ENCODE data around the gene TSPAN5.

The TSPAN5 gene

DNA sequence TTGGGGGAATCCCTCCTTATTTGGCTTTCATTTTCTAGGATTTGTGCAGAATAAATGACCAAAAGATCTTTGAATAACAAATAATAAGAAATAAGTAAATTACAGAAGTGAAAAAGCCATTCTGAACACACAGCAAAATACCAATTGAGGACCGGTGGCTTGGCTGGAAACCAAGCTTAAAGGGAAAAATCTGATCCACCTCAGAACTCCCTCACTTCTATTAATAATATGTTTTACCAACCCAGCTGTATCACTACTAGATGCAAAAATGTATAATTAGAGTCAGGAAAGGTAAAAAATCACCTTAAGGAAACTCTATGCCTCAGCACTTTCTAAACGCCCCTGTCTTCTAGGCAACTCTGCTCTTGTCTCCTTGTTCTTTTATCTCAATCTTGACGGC, 77.3 kb downstream of the TSPAN5 start:
- no peak for DNase-seq

DNA sequence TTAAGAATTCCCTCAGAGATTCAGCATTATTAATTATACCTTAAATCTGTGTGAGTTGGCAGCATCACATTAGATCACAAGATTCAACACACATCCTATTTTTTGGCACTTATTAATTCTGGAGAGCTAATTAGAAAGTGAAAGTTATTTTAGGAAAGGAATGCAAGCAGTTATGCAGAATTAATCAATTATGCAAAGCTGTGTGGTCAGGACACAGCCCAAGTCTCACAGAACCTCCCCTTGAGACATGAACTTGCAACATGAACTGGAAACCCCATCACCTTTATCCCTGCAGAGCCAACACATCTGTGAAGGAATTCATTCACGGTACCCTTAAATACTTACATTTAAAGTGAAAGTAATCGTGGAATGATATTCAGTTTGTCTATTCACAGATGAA, 80.5 kb downstream of the TSPAN5 start:
- DNase-seq: no peak

DNA sequence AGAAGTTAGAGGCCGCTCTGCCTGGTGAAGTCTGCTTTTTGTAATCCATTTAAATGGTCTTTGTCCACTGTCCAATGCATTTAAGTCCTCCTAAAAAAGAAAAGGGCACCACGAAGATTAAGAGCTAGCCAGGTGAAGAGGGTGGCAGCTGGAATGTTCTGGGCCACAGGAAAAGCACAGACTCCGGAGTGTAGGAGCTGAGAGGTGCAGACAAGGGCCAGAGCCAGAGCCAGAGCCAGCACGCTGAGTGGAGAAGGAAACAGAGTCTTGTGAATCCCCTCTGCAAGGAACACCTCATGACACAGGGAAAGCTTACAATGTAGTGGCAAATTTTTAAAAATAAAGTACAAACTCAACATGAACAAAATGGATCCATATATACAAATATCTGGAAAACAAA, 83.6 kb downstream of the TSPAN5 start:
- DNase-seq: no peak

DNA sequence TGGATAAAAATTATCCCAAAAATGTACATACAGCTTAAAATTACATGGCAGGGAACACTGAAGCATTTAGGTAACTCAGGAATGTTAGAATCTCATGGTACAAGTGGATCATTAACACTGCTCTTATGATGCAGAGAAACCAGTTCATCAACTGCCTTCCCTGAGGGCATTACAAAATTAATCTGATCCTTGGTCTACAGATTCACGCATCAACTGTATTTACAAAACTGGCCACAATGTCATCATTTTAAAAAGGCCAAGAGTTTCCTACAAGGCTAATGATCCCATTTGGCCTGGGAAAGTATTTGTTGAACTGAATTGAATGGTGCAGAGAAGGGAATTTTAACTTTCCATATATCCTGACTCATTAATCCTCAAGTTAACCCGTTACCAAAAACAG, 84.6 kb downstream of the TSPAN5 start:
- DNase-seq: no peak

DNA sequence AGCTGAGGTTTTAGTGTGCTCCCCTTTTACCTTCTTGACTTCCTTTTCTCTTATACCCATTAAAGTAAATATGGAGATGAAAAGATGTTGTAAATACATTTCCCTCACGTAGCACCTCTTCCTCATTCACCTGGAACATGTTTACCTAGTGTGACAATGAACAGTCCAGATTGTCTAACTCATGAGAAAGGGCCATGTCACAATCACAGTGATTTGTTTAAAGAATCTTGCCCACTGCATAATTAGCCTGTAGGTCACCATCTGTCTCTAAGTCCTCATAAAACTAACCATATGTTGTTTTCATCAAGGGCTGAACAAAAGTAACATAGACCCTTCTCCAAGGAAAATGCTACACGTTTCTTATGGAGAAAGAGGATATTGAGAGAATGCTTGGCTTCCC, 85.7 kb downstream of the TSPAN5 start:
- DNase-seq: no peak

DNA sequence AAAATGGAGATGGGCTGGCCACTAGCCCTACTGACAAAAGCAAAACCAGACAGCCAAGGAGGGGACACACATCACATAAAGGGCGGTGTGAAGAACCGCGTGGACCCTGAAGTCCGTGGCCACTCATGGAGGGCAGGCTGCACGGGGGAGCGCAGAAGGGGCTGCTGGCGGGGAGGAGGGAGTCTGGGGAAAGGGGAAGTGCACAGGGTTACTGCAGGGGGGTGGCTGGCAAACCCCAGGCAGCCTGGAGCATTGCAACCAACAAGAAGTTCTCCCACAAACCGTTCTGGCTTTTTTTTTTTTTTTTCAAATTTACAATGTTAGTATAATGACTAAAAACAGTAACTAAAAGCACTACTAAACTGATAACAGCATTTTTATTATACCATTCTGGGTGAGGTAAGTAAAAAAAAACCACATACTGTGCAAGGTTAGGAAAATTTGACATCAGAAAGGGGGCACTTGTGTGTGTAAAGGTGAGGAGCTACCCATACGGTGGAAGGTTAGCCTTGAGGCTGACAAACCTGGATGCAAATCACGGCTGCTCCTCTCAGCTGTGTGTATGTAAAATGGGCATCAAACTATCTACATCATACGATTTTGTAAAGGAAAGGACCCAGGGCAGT, 87.1 kb downstream of the TSPAN5 start:
- DNase-seq: no peak

DNA sequence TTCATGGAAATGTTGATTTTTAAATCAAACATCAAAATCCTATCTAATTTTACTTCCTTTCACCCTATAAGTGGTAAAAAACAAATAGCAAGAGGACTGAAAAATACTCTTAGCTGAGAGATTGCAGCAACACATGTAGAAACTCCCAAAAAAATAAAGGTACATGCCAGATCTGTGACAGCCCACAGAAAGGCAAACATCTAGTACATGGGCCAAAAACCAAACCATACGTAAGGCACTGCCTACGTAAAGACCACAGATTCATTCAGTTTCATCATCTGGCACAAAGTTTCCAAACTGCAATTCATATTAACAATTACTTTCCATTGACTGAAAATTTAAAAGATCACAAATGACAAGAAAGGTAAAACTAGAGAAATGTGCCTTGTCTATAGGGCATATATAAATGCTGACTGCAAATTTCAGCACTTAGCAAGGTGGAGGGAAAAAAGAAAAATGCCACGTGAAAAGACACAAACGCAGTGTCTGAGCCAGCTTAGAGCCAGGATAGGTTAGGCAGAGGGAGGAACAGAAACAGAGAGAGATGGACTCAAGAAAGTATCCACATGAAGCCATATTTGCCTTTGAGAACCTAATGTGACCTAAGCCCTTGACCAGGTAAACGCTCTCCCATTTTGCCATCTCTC, 88.1 kb downstream of the TSPAN5 start:
- no peak for DNase-seq

DNA sequence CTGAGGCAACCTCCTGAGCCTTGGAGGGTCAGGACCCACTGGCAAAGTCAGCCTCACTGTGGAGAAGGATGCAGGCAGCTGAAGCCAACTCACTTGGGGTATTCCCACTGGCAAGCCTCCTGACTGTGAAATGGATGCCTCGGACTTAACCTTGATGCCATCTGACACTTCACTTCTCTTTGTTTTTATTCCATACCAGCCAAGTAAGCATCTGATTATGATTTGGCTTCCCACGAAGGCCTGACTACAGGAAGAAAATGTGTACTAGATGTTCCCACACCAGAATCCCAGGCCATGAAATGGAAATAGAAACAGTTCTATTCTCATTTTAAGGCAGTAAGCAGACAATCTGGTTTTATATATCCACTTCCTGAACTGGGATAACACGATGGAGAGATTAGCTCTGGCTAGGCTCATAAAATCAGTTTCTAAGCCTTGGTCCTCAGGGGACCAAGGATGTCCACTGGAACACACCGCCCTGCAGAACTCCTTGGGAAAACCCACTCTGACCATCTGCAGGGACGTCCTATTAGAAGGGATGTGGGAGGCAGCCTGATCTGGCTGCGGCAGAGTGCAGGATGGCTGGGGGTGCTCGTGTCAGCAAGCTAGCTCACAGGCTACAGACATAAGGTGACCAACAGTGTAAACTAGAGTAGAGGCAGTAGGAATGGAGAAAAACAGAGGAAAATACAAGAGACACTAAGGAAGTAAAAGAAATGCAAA, 89.3 kb downstream of the TSPAN5 start:
- DNase-seq: no peak

DNA sequence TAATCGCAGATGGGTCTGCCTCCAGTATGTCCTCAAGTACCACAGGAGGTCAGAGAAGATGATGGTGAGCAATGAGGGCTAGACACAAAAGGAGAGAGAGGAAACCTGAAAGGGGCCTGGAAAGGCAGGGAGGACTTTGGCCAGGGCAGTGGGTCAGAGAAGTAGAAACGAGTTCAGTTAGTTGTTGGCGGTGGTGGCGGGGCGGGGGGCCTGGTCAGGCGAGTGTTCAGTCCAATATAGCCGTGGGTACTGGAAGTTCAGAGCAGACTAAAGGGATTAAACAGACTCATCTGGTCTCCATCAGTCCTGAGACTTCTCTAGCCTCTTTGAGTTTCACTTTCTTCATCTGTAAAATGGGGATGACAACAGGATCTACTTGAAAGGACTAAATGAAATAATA, 90.8 kb downstream of the TSPAN5 start:
- no peak for DNase-seq

DNA sequence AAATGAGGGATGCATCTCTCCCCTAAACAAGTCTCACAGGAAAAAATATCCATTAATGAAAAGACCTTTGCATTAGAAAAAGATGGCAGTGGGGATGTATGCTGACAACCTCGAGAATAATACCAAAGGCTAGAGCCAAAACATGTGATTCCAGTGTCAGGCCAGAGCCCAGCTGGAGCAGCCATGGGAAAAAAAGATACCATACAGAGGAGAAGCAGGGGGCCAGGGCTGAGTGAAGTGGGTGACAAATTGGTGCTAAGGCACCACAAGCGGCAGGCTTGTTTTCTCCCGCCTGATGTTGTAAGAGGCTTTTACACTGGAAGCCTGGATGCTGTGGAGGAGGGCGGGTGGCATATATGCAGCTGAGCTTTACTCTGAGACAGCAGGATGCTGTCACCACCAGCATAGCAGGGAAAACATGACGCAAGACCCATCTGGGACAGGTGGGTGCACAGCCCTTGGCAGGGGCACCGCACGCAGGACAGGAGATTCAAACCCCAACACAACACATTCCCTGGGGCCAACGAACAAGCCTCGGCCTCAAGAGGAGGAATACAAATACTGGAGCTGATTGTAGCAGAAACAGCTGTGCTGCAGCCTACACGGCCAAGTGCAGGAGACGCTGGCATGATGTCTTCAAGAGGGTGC, 91.9 kb downstream of the TSPAN5 start:
- DNase-seq: no peak

DNA sequence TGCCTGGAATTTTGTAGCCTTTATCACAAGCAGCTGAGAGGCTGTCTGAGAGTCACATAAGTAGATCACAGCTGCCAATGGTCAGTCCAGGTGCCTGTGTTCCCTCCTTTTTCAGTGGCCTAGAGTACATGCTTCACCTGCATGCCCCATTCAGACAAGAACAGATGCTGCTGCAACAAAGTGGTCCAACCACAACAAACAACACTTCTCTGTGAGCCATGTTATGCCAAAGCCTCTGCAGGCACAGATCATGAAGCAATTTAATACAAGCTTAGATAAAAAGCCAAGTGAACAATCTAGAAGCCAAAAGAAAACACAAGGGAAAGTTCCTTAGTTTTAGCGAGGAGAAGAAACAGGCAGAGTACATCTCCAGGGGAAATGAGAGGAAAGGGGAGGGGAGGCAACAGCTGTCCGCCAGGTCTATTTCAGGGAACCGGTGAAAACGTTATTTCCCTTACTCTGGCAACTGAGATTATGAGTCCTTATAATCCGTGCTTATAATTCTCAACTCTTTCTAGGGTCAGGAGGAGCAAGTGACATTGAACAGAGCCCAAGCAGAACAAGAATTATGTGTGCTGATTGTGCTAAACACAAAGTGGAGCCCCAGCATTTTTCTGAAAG, 92.6 kb downstream of the TSPAN5 start:
- no peak for DNase-seq

DNA sequence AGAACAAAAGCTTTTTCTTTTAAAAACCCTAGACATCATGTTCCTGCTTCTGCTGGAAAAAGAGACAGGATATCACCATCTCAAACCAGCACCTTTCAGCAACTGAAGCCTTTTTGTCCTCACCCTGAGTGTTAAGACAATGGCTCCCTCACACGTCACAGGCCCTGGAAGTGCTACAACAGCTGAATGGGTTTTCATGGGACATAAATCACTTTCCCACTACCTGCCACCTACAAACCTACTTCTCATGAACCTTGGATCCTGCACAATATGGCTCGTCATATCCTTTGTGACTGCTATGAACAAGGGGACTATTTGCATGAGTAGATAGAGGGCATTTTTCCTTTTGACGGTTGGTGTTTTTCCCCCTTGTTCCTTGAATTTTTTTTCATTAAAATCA, 93.6 kb downstream of the TSPAN5 start:
- no peak for DNase-seq

DNA sequence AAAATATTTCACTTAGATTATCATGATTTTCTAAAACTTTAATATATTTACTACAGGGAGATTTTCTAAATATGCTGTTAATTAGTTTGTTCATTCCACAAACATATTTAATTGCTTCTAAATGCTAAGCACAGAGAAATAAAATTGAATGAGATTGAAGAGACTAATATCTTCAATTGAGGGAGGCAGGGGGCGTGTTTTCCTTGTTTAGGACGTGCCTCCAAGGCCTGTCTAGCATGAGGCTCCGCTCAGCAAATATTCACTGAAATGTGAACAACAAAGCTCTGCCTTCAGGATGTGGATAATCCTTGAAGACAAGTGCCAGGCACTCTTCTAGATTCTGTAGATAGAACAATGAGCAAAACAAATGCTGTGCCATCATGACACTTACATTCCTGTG, 98.1 kb downstream of the TSPAN5 start:
- DNase-seq: no peak

DNA sequence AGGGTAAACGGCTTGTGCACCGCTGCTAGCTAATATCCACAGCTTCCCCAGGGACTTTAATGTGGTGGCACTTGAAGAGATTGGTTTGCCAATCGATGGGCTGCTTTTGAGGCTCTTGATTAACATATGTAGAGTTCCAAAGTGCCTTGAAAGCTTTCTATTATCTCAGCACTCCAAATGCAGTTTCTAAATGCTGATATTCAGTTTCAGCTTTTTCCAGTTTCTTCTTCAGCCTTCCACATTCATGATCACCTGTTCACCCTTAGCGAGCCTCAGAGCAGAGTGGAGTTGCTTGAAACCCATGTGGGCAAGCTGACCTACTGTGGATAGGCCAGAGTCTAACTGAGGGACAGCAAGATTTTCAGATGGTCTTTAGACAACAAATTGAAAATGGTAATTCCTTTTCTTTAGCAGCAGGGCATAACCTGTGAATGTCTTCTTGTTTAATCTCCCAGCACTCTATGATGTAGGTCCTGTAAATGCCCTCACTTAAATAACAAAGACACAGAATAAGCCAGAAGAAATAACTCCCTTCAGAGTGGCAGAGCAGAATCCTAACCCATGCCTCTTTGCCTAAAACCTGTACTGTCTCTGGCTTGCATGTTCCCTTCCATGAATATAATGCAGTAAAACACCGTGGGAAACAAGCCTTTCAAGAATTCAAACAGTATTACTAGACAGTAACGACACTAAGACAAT, 99.8 kb downstream of the TSPAN5 start:
- DNase-seq: no peak

DNA sequence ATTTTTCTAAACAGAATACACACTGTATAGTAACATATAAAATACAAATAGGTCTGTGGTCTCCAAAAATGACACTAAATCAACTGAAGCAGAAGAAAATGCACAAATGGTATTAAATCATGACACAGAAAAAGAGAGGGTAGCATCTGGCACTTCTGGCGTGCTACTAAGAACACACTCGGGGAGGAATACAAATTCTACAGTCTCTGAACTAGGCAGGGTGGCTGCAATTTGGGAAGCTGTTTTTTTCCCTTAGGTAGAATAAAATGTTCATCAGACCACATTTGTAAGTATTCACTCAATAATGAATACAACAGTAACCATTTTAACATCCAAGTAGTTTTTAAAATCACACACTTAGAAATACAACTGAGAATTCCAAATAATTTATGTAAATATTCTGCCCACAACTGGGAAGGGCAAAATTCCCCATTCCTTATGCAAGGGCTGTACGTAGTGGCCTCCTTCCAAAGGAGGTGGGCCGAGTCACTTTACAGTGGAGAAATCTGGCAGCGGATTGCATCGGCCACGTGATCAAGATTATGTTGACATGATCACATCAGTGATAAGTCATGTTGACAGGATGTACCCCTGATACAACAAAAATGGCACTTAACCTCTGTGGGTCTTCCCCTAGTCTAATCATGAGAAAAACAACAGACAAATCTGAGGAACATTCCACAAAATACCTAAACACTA, 101.1 kb downstream of the TSPAN5 start:
- no peak for DNase-seq

DNA sequence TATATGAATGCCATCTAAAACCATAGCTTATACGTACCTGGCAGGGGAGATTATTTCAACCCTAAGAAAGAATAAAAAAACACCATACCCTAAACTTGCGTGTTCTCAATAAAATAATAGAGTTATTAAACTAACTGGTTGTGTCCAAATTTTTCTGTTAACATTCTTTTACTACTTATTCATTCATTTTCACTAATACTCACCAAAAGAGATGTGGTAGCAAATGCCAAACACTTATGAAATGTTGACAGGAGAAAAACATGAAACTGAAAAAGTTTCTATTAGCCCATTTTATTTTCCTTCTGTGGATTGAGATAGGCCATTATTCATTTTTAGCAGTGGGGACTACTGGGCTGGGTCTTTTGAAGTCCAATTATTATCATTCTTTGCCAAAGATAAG, 102.0 kb downstream of the TSPAN5 start:
- DNase-seq: no peak

DNA sequence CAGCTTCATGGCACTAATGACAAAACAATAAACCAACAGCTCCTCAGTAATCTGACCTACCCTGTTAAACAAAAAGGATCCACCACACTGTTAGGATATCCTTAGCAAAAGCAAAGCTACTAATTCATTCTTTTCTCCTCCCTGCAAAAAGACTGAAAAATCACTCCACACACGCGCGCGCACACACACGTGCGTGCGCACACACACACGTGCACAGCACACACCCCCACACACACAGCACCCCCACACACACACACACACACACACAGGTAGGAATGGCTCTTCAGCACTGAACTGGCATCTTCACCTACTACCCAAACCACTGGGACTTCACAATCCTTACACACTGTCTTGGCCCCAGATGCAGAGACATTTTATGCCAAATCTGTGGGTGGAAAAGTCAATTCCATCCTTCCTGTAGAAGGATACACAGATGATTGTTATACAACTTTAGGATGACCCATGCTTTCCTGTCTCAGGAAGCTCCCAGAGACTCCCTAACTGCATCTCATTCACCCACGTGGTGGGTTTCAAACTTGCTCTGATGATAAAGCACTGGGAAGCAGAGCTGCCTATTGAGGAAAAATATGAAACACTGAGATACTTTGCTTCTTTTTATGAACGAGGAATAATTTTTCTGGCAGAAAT, 102.5 kb downstream of the TSPAN5 start:
- DNase-seq: no peak

DNA sequence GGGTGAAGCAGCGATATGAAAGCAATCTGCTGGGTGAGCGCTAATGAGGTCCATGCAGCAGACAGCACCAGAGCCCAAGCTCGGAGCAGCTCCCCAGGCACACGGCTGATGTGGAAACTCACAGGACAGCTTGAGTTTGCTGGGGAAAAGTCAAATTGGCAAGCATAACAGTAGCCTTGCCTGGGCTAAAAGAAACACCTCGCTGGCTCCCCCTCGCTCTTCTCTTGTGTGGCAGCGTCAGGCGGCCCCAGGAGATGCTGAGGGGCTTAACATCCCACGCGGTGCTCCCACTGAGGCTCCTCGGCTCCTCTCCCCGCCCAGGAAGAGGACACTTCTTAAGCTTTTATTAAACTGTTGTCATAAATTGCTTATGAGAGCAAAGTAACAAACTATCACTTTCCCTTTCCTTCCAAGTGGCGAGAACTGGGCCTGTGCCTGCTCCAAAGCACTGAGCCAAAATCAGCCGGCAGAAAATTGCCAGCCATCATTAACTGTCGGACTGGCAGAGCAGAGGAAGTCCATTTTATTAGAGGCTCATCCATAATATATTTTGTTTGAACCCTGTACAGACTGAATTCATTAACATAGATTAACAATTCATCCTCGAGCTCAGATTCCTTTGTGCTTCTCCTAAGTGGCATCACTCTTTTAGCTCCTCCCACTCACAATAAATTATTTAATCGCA, 111.4 kb downstream of the TSPAN5 start:
- DNase-seq: no peak

DNA sequence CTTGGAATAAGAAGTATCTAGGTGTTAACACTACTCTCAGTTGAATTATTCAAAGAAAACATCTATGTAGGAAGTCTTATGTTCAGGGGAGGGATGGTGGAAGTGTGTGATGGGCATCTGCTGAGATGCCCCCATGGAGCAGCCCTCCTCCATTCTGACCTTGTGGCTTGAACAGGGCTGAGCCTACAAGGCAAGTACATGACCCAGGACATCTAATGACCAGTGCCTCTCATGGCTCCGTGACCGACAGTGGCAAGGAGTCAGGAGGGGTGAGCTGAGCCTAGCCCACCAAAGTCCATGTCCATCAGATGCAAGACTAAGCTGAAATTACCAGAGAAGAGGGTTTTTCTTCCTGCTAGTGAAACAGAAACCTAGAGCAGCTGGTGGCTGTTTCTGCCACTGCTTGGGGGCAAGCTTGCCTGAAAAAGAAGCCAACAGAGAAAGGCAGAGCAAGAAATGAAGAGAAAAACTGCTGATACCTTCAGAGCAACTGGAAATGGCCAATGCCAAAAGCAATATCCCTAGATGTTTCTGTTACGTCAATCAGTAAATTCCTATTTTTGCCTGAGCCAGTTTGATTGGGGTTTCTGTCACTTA, 113.5 kb downstream of the TSPAN5 start:
- DNase-seq: no peak

DNA sequence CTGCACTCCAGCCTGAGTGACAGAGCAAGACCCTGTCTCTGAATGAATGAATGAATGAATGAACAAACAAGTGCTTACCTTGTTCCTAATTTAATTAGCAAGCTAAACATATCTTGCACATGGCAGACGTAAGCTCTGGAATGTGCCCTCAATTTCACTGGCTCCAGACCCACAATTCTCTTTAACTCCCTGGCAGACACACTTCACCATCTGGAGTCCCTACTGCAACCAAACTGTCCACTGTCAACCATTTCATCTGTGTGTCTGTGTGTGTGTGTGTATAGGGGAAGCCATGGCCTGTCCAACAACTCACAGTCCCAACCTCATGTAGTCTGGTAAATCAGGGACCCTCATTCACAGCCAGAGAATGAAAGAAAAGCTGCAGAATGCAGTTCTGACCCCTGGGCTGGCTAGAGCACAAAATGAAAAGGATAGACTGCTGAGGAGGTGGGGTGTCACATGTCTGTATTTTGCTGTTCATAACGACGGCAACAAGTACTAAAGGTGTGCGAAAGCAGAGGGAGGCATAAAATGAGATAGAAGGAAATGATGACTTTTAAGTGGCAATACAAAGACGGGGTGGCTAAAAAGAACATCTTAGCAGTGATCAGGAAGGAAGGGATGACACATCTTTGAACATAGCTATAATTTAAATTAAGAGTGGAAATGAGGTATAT, 114.1 kb downstream of the TSPAN5 start:
- DNase-seq: no peak

Measured in NCI-H1436 (cell line).